Measurements from ENCODE around the gene ITGB1.

The ITGB1 gene

GRCh38 chr10:32888161-32888927, 69.7 kb downstream of the ITGB1 start:
- no peak for DNase-seq (ENCODE audit: extremely low read depth, low read depth)
- H3K4me3 ChIP-seq (replicated peaks; ENCODE audit: low read depth, low read length), result no peak overlapping the region
- TF ChIP-seq, protein P1, sequence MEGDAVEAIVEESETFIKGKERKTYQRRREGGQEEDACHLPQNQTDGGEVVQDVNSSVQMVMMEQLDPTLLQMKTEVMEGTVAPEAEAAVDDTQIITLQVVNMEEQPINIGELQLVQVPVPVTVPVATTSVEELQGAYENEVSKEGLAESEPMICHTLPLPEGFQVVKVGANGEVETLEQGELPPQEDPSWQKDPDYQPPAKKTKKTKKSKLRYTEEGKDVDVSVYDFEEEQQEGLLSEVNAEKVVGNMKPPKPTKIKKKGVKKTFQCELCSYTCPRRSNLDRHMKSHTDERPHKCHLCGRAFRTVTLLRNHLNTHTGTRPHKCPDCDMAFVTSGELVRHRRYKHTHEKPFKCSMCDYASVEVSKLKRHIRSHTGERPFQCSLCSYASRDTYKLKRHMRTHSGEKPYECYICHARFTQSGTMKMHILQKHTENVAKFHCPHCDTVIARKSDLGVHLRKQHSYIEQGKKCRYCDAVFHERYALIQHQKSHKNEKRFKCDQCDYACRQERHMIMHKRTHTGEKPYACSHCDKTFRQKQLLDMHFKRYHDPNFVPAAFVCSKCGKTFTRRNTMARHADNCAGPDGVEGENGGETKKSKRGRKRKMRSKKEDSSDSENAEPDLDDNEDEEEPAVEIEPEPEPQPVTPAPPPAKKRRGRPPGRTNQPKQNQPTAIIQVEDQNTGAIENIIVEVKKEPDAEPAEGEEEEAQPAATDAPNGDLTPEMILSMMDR (IDR thresholded peaks at IDR 0.05; ENCODE audit: low read depth, low read length, missing control alignments), result no peak

DNA sequence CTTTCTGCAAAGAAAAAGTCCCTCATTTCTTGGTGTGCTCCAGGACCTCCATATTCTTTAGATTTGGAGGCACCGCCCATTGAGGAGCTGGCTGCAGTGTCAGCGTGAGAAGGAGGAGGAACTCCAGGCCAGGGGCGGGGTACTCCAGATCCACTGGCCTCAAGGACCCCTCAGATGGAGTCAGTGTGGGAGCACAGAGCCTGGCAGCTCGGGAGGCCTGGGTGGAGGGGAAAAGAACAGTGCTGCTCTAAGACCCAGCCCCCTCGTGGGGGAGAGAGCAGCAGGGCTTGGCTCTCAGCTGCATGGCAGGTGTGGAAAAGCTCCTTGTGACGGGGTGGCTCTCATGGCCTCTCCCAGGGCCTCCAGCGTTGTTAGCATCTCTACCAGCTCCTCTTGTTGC, 70.5 kb downstream of the ITGB1 start:
- no peak for DNase-seq (ENCODE audit: extremely low read depth, low read depth)
- no peak overlapping the region for H3K4me3 ChIP-seq (replicated peaks; ENCODE audit: low read depth, low read length)
- TF ChIP-seq, protein P1 (IDR thresholded peaks at IDR 0.05; ENCODE audit: low read depth, low read length, missing control alignments), result no peak

- TF ChIP-seq, protein P1 (IDR thresholded peaks at IDR 0.05; ENCODE audit: low read depth, low read length, missing control alignments), result no peak
- H3K4me3 ChIP-seq (replicated peaks; ENCODE audit: low read depth, low read length), result no peak overlapping the region
- no peak for DNase-seq (ENCODE audit: extremely low read depth, low read depth)
Observed at GRCh38 chr10:32882076-32882475, 76.0 kb downstream of the ITGB1 start.

DNA sequence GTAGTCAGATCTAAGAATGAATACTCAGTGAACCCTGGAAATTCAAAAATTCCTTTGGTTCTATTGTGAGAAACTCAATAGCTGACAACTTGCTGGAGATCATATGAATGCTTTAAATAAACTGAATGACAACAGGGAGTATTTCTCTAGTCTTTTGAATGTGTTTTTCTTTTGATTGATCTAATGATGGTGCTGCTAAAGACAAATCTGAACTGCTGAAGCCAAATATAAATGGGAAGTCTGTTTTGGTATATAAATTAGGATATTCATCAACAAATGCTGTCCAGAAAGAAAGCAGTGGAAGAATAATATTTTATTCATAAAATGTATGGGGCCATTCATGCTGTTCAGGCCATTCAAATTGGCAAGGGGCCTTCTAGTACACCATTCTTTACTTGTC, 79.4 kb downstream of the ITGB1 start:
- no peak overlapping the region for H3K4me3 ChIP-seq (replicated peaks; ENCODE audit: low read depth, low read length)
- DNase-seq (ENCODE audit: extremely low read depth, low read depth), result no peak
- TF ChIP-seq, protein P1 (IDR thresholded peaks at IDR 0.05; ENCODE audit: low read depth, low read length, missing control alignments), result no peak

GRCh38 chr10:32877915-32878314, 80.1 kb downstream of the ITGB1 start:
- TF ChIP-seq, protein P1 (IDR thresholded peaks at IDR 0.05; ENCODE audit: low read depth, low read length, missing control alignments), result no peak
- DNase-seq (ENCODE audit: extremely low read depth, low read depth), result no peak
- H3K4me3 ChIP-seq (replicated peaks; ENCODE audit: low read depth, low read length), result no peak overlapping the region

- DNase-seq (ENCODE audit: extremely low read depth, low read depth), result no peak
- H3K4me3 ChIP-seq (replicated peaks; ENCODE audit: low read depth, low read length), result no peak overlapping the region
- TF ChIP-seq, protein P1 (IDR thresholded peaks at IDR 0.05; ENCODE audit: low read depth, low read length, missing control alignments), result no peak
Observed at GRCh38 chr10:32865170-32865569, 92.9 kb downstream of the ITGB1 start.

- DNase-seq (ENCODE audit: extremely low read depth, low read depth), result no peak
- H3K4me3 ChIP-seq (replicated peaks; ENCODE audit: low read depth, low read length), result no peak overlapping the region
- TF ChIP-seq, protein P1 (IDR thresholded peaks at IDR 0.05; ENCODE audit: low read depth, low read length, missing control alignments), result no peak
Observed at GRCh38 chr10:32854435-32854834, 103.6 kb downstream of the ITGB1 start.

Data from HFF-Myc (cell line).